Ascending aorta (tissue), 2 donors: ENCODE data around the gene AGPAT4. TPM values are rescaled to one million over a fixed set of nuclear protein-coding genes. Genes with fewer than 3 reads are reported as not detected.

Experiments used
- DNase-seq, 2 donors: peaks; one replicate each; pipeline ENCODE4 v3.0.0-alpha.2; 2019; ENCODE audit warnings: low spot score in 2 of 2
- H3K27ac ChIP-seq, 2 donors: fragments of 200-600 bp; sonication (generic); one replicate each; pipeline ENCODE4 v1.5.1; 2016 to 2017; ENCODE audit warnings: mild to moderate bottlenecking in 1 of 2
- H3K27me3 ChIP-seq: fragments of 200-600 bp; sonication (generic); one replicate; pipeline ENCODE4 v1.5.1; 2017
- H3K36me3 ChIP-seq, 2 donors: fragments of 200-600 bp; sonication (generic); one replicate each; pipeline ENCODE4 v1.5.1; 2016
- H3K4me1 ChIP-seq, 2 donors: fragments of 200-600 bp; sonication (generic); one replicate each; pipeline ENCODE4 v1.5.1; 2016 to 2017; ENCODE audit warnings: mild to moderate bottlenecking in 1 of 2
- H3K4me3 ChIP-seq, 2 donors: fragments of 200-600 bp; sonication (generic); one replicate each; pipeline ENCODE4 v1.5.1; 2016 to 2017; ENCODE audit warnings: mild to moderate bottlenecking in 1 of 2
- H3K9me3 ChIP-seq, 2 donors: fragments of 200-600 bp; sonication (generic); one replicate each; pipeline ENCODE4 v1.5.1; 2016
- intact Hi-C: fragments of 100-400 bp; cut with DNase I; formaldehyde crosslinking; loops from one replicate; pipeline ENCODE4 v1.15.1; 2023
- total RNA-seq: library from RNA; depleted of rRNA; stranded (reverse); fragments of >200 nt; gene quantifications from one replicate; pipeline ENCODE4 v1.1.0, GENCODE V29; 2016
- TF ChIP-seq, protein P1 (sequence below), 3 experiments: fragments of 200-600 bp in 2 of 3; fragments of 450-650 bp in 1 of 3; sonication (generic) in 2 of 3; IDR thresholded peaks; one replicate each; pipeline ENCODE4 v1.5.1; 2016 to 2019; ENCODE audit warnings: antibody characterized with exemption in 3 of 3, mild to moderate bottlenecking in 1 of 3, moderate library complexity in 1 of 3

AGPAT4 gene
- total RNA-seq, 1 donor from 2014 or later: 6.8 TPM

DNA sequence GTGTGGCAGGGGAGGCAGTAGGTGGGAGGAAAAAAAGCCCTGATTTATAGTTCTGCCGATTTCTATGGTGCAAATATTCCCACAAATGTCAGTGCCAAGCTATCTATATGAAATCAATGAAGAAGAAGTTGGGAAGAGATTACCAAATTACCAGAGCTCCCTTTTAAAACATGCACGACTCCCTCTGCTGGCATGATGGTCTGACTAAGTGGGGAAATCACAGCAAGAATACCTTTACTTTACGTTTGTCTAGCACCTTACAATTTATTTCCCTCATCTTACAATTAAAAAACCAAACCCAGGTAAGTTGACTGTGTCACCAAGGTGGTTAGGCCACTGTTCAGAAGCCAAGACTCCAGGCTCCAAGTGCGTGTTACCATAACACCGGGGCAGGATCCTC is 55.6 kb downstream of the AGPAT4 start:
- TF ChIP-seq, protein P1, sequence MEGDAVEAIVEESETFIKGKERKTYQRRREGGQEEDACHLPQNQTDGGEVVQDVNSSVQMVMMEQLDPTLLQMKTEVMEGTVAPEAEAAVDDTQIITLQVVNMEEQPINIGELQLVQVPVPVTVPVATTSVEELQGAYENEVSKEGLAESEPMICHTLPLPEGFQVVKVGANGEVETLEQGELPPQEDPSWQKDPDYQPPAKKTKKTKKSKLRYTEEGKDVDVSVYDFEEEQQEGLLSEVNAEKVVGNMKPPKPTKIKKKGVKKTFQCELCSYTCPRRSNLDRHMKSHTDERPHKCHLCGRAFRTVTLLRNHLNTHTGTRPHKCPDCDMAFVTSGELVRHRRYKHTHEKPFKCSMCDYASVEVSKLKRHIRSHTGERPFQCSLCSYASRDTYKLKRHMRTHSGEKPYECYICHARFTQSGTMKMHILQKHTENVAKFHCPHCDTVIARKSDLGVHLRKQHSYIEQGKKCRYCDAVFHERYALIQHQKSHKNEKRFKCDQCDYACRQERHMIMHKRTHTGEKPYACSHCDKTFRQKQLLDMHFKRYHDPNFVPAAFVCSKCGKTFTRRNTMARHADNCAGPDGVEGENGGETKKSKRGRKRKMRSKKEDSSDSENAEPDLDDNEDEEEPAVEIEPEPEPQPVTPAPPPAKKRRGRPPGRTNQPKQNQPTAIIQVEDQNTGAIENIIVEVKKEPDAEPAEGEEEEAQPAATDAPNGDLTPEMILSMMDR (IDR thresholded peaks at IDR 0.05): no peak
- H3K27me3 ChIP-seq: no peaks in the 10 kb centered on the region

DNA sequence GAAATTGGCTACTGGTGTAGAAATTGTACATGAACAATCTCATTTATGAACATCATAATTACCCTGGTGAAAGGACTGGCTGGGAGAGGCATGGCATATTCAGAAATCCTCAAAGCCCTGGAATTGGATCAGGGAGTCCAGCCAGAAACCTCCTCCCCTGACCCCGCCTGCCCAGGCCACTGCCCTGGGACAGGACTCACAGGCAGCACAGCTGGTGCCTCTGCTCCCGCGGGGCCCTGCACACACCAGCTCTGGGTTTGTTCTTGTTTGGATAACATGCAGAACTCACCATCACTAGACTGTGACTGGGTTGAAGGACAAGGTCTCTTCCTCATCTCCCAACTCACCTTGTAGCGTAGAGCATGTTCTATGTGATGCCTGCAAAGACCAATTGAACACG is 56.2 kb downstream of the AGPAT4 start:
- no peak for DNase-seq
- Histone ChIP-seq H3K27ac (no peak overlapping the region), H3K27me3 (no peaks in the 10 kb centered on the region), H3K9me3 (no peaks in the 10 kb centered on the region), H3K4me3 (no peak overlapping the region), H3K4me1 (no peaks in the 10 kb centered on the region), H3K36me3 (no peaks in the 10 kb centered on the region)
- TF ChIP-seq, protein P1 (IDR thresholded peaks at IDR 0.05): no peak
- intact Hi-C loops: no loop called here

More for the DNA sequence above, 55.6 kb downstream of the AGPAT4 start:
- Histone ChIP-seq H3K4me3 (no peak overlapping the region), H3K36me3 (no peaks in the 10 kb centered on the region), H3K27ac (no peak overlapping the region), H3K4me1 (no peaks in the 10 kb centered on the region), H3K9me3 (no peaks in the 10 kb centered on the region)
- intact Hi-C loops: no loop called here
- DNase-seq: no peak

DNA sequence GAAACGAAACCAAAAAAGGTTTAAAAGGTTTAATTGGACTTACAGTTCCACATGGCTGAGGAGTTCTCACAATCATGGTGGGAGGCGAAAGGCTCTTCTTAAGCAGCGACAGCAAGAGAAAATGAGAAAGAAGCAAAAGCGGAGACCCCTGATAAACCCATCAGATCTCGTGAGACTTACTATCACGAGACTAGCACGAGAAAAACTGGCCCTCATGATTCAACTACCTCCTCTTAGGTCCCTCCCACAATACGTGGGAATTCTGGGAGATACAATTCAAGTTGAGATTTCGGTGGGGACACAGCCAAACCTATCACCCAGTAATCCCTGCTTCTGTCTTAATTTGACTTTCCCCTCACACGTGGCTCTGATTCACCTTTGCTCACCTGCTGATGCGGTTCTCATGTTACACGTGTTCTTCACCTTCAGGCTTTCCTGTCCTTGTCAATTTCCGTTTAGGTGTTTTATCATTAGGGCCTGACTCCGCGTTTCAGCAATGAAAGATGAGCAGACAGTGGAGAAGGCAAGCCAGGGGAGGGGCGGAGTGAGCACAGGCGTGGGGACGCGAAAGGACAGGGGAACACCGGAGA is 57.1 kb downstream of the AGPAT4 start:
- no peak overlapping the region for H3K27ac ChIP-seq
- H3K4me1 ChIP-seq: no peaks in the 10 kb centered on the region
- TF ChIP-seq, protein P1 (IDR thresholded peaks at IDR 0.05): no peak
- no peaks in the 10 kb centered on the region for H3K27me3 ChIP-seq
- intact Hi-C loops: no loop called here
- DNase-seq: no peak
- no peaks in the 10 kb centered on the region for H3K9me3 ChIP-seq
- no peak overlapping the region for H3K4me3 ChIP-seq
- no peaks in the 10 kb centered on the region for H3K36me3 ChIP-seq

DNA sequence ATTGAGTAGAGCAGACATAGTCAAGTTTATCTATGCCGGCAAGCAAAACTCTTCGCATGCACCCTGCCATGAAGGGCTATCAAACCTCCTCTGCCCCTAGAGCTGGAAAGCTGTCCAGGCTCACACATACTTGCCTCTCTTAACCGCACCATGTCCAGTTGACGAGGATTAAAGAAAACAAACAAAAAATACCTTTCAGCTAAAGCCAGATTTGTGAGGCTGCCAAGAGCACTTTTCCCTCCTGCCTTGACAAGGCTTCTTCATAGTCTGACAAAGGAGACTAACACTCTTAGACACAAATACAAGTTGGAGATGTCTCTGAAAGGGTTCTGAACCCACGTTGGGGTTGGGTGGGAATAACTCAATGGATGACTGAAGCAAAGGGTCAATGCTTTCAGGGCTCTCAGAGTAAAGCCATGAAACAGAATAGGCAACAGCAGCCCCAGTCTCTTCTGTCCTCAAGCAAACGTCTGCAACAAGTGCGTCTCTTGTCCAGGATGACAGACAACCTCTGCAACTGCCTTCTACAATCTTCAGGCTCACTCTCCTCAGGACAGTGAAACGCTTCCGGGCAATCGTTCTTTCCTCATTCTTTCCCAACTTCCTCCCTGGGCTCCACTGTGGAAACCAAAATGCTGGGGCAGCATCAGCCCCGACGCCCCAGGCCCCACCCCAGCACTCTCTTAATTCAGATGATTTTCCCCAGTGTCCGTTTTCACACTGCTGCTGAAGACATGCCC is 57.8 kb downstream of the AGPAT4 start:
- Histone ChIP-seq H3K36me3 (no peaks in the 10 kb centered on the region), H3K27me3 (no peaks in the 10 kb centered on the region), H3K9me3 (no peaks in the 10 kb centered on the region), H3K4me1 (no peaks in the 10 kb centered on the region), H3K4me3 (no peak overlapping the region), H3K27ac (no peak overlapping the region)
- TF ChIP-seq, protein P1 (IDR thresholded peaks at IDR 0.05): no peak
- intact Hi-C loops: no loop called here
- DNase-seq: no peak

DNA sequence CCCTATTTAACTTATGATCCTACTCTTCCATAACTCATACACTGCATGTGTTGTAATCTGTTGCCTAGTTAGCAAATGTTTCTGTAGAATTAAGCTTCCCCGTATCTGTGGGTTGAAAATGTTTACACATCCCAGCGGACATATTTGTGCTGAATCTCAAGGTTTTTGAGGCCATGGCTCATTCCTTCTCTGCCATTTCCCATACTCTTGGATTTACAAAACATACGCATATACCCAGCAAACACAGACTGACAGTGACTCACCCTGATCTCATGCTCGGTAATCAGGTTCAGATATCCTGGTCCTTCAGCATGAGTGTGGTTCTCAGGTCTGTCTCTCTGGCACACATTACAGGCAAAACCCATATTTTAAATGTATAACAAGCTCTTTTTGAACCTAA is 58.7 kb downstream of the AGPAT4 start:
- intact Hi-C loops: no loop called here
- H3K9me3 ChIP-seq: no peaks in the 10 kb centered on the region

More for the DNA sequence above, 58.7 kb downstream of the AGPAT4 start:
- Histone ChIP-seq H3K27ac (no peak overlapping the region), H3K4me1 (no peaks in the 10 kb centered on the region), H3K36me3 (no peaks in the 10 kb centered on the region), H3K4me3 (no peak overlapping the region), H3K27me3 (no peaks in the 10 kb centered on the region)
- TF ChIP-seq, protein P1 (IDR thresholded peaks at IDR 0.05): no peak
- DNase-seq: no peak
